ENCODE results near the gene TBX21.

GRCh38 chr17:47685556-47686275 is 47.3 kb upstream of the TBX21 start:
- TF ChIP-seq POLR2A (IDR thresholded peaks at IDR 0.05; ENCODE audit: low read depth, low read length) (no peak), POLR2AphosphoS5 (IDR thresholded peaks at IDR 0.05; ENCODE audit: low read depth, low read length) (no peak), TAF1 (IDR thresholded peaks at IDR 0.05; ENCODE audit: borderline replicate concordance, low read depth, low read length) (no peak)

All from GM12892 (cell line).